ENCODE data around the gene CHST5. TPM values are rescaled to one million over a fixed set of nuclear protein-coding genes. Genes with fewer than 3 reads are reported as not detected.

Gene CHST5
- total RNA-seq, 1 experiment from 2014 or later = 0.11 TPM

DNA sequence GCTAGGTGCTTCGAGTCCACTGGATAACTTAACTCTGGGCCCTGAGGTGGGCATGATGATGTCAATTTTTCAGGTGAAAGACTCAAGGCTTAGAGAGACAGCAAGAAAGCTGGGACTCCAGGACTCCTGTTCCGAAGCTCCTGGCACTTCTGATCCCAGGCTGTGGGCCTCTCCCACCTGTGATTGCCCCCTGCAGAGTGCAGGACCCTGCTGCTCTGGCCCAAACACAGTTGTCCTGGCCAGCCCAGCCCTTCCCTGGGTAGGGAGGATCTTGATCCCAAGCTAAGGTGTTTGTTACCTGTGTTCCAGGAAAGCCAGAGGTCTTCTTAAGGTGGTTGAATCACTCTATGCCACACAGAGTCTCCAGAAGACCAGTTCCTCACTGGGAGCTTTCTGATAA is 3.1 kb downstream of the CHST5 start:
- no TSS peak for BruUV-seq (replicated peaks)
- H3K4me3 Mint-ChIP-seq (ENCODE audit: unreplicated experiment) = no peak overlapping the region
- Histone ChIP-seq H3K4me3 (ENCODE audit: low read depth, low read length) (no peak overlapping the region), H3K27me3 (replicated peaks; ENCODE audit: control insufficient read depth, insufficient read depth, low read length) (no peaks in the 10 kb centered on the region), H3K4me1 (peaks cover 4% of the 10 kb centered on the region), H3K36me3 (ENCODE audit: control insufficient read depth, insufficient read depth, low read length) (no peaks in the 10 kb centered on the region), H3K9me3 (no peaks in the 10 kb centered on the region)
- H3K27ac Mint-ChIP-seq (ENCODE audit: unreplicated experiment) = no peak overlapping the region
- no peak for DNase-seq
- H3K4me1 Mint-ChIP-seq (ENCODE audit: low read depth, unreplicated experiment) = peaks cover 4% of the 10 kb centered on the region
- intact Hi-C loops (cut with micrococcal nuclease; ENCODE audit: unreplicated experiment) = no loop called here
- CTCF ChIA-PET = interaction anchor here (2.0 kb wide), 1 partner anchor 16 kb away, joined by 11 read pairs; no protein-coding TSS in a partner anchor
- TF ChIP-seq, protein P1, sequence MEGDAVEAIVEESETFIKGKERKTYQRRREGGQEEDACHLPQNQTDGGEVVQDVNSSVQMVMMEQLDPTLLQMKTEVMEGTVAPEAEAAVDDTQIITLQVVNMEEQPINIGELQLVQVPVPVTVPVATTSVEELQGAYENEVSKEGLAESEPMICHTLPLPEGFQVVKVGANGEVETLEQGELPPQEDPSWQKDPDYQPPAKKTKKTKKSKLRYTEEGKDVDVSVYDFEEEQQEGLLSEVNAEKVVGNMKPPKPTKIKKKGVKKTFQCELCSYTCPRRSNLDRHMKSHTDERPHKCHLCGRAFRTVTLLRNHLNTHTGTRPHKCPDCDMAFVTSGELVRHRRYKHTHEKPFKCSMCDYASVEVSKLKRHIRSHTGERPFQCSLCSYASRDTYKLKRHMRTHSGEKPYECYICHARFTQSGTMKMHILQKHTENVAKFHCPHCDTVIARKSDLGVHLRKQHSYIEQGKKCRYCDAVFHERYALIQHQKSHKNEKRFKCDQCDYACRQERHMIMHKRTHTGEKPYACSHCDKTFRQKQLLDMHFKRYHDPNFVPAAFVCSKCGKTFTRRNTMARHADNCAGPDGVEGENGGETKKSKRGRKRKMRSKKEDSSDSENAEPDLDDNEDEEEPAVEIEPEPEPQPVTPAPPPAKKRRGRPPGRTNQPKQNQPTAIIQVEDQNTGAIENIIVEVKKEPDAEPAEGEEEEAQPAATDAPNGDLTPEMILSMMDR (IDR thresholded peaks at IDR 0.05; ENCODE audit: insufficient read depth in 1 of 2, low read depth in 1 of 2, low read length in 1 of 2, severe bottlenecking in 1 of 2, unreplicated experiment in 1 of 2) = no peak
- H3K27me3 Mint-ChIP-seq (ENCODE audit: insufficient read depth, unreplicated experiment) = no peaks in the 10 kb centered on the region
- no peaks in the 10 kb centered on the region for H3K36me3 Mint-ChIP-seq (ENCODE audit: insufficient read depth, unreplicated experiment)
- POLR2A ChIA-PET = no interaction called here
- no peaks in the 10 kb centered on the region for H3K9me3 Mint-ChIP-seq (ENCODE audit: unreplicated experiment)

DNA sequence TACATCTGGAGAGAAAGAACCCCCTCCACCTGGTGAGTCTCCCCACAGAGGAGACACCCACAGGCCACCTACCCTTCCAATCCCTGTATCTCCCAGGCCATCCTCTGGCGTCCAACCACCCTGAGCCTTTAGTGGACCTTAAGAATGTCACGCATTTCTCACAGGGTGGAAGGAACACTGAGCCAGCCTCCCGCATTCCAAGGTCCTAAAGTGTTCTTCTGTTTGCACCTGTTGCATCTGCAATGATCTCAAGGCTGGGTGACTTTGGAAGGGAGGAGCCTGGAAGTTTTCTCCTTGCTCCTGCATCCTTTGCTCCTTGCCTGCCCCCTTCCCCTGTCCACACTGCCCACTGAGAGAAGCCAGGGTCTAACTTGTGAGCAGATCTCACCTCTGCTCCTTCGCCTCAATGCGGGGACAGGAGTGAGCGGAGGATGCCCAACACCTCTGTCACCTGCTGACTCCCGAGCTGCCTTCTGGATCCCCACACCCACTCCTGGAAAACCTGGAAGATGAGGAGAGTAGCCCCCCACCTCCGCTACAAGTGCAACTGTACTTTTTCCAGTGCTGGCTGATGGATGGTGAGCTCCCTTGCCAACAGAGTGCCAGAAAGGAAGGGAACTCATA is 3.7 kb downstream of the CHST5 start:
- ChIA-PET CTCF (interaction anchor here (1.0 to 2.0 kb wide), 2 partner anchors 11 to 15 kb away, joined by 3 to 11 read pairs; no protein-coding TSS in a partner anchor), POLR2A (no interaction called here)
- Mint-ChIP-seq H3K36me3 (ENCODE audit: insufficient read depth, unreplicated experiment) (no peaks in the 10 kb centered on the region), H3K27ac (ENCODE audit: unreplicated experiment) (no peak overlapping the region), H3K9me3 (ENCODE audit: unreplicated experiment) (no peaks in the 10 kb centered on the region), H3K4me3 (ENCODE audit: unreplicated experiment) (no peak overlapping the region), H3K27me3 (ENCODE audit: insufficient read depth, unreplicated experiment) (no peaks in the 10 kb centered on the region), H3K4me1 (ENCODE audit: low read depth, unreplicated experiment) (peaks cover 7% of the 10 kb centered on the region)
- TF ChIP-seq, protein P1 (IDR thresholded peaks at IDR 0.05; ENCODE audit: insufficient read depth in 1 of 2, low read depth in 1 of 2, low read length in 1 of 2, severe bottlenecking in 1 of 2, unreplicated experiment in 1 of 2) = no peak
- intact Hi-C loops (cut with micrococcal nuclease; ENCODE audit: unreplicated experiment) = no loop called here
- Histone ChIP-seq H3K9me3 (no peaks in the 10 kb centered on the region), H3K4me3 (ENCODE audit: low read depth, low read length) (no peak overlapping the region), H3K4me1 (peaks cover 9% of the 10 kb centered on the region), H3K36me3 (ENCODE audit: control insufficient read depth, insufficient read depth, low read length) (no peaks in the 10 kb centered on the region), H3K27me3 (replicated peaks; ENCODE audit: control insufficient read depth, insufficient read depth, low read length) (no peaks in the 10 kb centered on the region)
- peak in 1 of 2 experiments; percentile 29 for DNase-seq
- no TSS peak for BruUV-seq (replicated peaks)

DNA sequence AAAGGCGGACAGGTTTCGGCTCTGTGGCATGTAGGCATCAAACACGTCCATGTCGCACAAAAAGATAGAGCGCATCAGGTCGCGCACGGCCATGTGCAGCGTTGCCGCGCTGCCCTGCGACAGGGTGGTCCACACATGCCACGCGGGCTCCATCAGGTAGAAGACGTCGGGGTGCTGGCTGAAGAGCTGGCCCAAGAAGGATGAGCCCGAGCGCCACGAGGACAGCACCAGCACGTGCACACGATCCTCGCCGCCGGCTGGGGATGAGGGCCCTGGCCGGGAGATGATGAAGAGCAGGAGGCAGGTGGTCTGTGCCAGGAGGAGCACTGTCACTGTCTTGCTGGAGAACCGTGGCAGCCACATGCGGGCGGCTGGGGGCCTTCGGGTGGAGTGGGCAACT is 5.9 kb downstream of the CHST5 start:
- no peak for DNase-seq
- no peak overlapping the region for H3K4me3 ChIP-seq (ENCODE audit: low read depth, low read length)
- no peaks in the 10 kb centered on the region for H3K9me3 ChIP-seq
- BruUV-seq (replicated peaks) = no TSS peak
- TF ChIP-seq, protein P1 (IDR thresholded peaks at IDR 0.05; ENCODE audit: insufficient read depth in 1 of 2, low read depth in 1 of 2, low read length in 1 of 2, severe bottlenecking in 1 of 2, unreplicated experiment in 1 of 2) = no peak
- Mint-ChIP-seq H3K4me1 (ENCODE audit: low read depth, unreplicated experiment) (peaks cover 7% of the 10 kb centered on the region), H3K9me3 (ENCODE audit: unreplicated experiment) (no peaks in the 10 kb centered on the region), H3K27me3 (ENCODE audit: insufficient read depth, unreplicated experiment) (no peaks in the 10 kb centered on the region), H3K36me3 (ENCODE audit: insufficient read depth, unreplicated experiment) (no peaks in the 10 kb centered on the region), H3K27ac (ENCODE audit: unreplicated experiment) (no peak overlapping the region), H3K4me3 (ENCODE audit: unreplicated experiment) (no peak overlapping the region)
- intact Hi-C loops (cut with micrococcal nuclease; ENCODE audit: unreplicated experiment) = no loop called here
- CTCF ChIA-PET = no interaction called here
- H3K4me1 ChIP-seq = peaks cover 9% of the 10 kb centered on the region
- H3K27me3 ChIP-seq (replicated peaks; ENCODE audit: control insufficient read depth, insufficient read depth, low read length) = no peaks in the 10 kb centered on the region
- POLR2A ChIA-PET = no interaction called here
- no peaks in the 10 kb centered on the region for H3K36me3 ChIP-seq (ENCODE audit: control insufficient read depth, insufficient read depth, low read length)
